NCI-H524 (cell line): Measurements from ENCODE around the gene UPK3A.
A peak's percentile ranks its signal among the peaks of the same experiment; 100 is the strongest.
"Not testable (repeated sequence)": the region's sequence is repeated elsewhere in the genome, so short reads cannot be mapped to it uniquely, and the experiment has no call there.

ENCODE experiments used
- DNase-seq, 2 experiments: peaks; one replicate each; lab custom pipeline; 2025; lab: John Stamatoyannopoulos, UW

The UPK3A gene

DNA sequence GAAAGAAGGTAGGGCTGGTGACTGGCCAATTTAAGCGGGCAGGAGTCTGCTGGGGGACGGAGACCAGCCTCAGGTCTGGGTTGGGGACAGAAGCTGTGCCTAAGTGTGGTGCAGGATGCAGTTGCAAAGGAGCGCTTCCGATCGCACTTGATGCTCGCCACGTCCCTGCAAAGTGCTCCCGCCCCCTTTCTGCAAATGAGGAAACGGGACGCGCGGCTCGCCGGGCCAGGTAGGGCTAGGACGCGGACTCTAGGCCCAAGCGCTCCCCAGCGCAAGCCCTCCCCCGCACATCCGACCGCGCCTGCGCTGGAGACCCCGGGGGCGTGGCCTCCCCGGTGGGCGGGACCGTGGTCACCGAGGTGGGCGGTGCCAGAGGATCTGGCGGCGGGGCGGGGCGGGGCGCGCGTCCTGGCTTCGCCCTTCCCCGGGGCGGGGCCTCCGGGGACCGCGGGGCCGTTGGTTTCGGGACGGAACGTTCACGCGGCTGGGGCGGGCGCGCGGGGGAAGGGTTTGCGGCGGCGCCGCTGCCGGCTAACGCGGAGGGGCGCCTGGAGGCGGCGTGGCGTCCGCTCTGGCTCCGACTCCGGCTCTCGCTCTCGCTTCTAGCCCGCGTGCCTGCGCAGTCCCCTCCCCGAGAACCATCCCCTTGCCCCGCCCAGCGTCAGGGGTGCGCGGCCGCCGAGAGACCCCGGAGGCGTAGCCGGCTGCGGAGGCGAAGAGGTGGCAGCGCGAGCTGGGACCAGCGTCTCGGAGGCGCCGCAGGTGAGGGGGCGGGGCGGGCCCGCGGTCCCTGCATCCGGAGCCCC lies 24.9 kb downstream of the UPK3A start, which contains the start of gene FAM118A:
TSS of gene FAM118A (plus strand) at position 513 of the 806 bp plus-strand sequence. CDS start 12,446 bp downstream, outside the sequence.
- DNase-seq, result peak; percentile 89 to 93

DNA sequence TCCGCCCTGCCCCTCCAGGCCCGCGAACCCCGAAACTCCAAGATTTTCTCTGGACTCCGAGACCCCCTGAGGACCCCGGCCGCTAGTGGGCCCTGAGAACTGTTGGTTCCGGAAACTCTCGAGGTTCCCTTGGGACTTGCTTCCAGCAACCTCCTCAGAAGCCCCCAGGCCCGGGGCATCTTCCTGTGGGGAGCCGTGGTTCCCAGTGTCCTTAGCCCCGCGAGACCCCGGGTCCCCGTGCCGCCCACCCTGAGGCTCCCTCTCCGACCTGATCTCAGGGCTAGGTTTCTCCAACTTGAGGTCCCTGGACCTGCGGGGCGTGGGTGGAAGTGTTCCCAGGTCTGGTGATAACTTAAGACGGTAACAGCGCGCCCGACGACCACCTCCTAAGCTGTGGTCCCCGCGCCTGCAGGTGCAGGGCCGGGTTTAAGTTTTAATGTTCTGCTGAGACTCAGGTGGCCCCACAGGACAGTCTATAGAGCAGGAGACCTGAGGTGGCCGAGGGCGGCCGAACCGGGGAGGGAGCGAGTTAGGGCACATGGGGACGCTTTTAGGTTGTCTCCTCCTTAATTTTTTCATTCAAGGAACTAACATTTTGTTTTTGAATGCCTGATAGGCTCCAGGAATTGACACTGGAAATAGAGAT lies 25.7 kb downstream of the UPK3A start:
- DNase-seq, result peak in 1 of 2 experiments; percentile 29

GRCh38 chr22:45310977-45311531 lies 26.3 kb downstream of the UPK3A start:
- DNase-seq, result no peak

- no peak for DNase-seq
Measured at GRCh38 chr22:45312415-45312814, 27.7 kb downstream of the UPK3A start.

DNA sequence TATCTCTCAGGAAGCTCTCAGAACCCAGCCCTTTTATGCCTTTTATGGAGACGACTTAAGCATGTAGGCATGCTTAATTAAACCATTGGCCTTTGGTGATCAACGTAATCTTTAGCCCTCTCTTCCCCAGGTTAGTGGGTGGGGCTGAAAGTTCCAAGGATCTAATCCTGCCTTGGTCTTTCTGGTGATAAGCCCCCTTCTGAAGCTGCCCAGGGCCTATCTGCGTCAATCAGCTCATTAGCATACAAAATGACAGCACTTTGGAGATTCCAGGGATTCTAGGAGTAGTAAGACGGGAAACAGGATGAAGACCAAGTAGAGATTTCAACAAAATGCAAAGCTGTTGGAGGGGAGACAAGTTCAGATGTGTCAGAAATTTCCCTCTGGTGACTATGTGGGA lies 28.1 kb downstream of the UPK3A start:
- DNase-seq, result no peak

- DNase-seq, result no peak
Measured at GRCh38 chr22:45314054-45314721, 29.4 kb downstream of the UPK3A start.

- DNase-seq, result no peak
Measured at GRCh38 chr22:45314786-45315185, 30.0 kb downstream of the UPK3A start.

- DNase-seq, result no peak
Measured at GRCh38 chr22:45316796-45317526, 32.2 kb downstream of the UPK3A start.

- DNase-seq, result peak; percentile 69 to 87
Measured at GRCh38 chr22:45317551-45318167, 32.9 kb downstream of the UPK3A start.

- DNase-seq, result peak; percentile 29 to 79
Measured at GRCh38 chr22:45318168-45318557, 33.4 kb downstream of the UPK3A start.

- peak in 1 of 2 experiments; percentile 15 for DNase-seq
Measured at GRCh38 chr22:45318558-45319323, 34.0 kb downstream of the UPK3A start.

GRCh38 chr22:45319324-45319685 lies 34.6 kb downstream of the UPK3A start:
- DNase-seq, result peak; percentile 20 to 75

DNA sequence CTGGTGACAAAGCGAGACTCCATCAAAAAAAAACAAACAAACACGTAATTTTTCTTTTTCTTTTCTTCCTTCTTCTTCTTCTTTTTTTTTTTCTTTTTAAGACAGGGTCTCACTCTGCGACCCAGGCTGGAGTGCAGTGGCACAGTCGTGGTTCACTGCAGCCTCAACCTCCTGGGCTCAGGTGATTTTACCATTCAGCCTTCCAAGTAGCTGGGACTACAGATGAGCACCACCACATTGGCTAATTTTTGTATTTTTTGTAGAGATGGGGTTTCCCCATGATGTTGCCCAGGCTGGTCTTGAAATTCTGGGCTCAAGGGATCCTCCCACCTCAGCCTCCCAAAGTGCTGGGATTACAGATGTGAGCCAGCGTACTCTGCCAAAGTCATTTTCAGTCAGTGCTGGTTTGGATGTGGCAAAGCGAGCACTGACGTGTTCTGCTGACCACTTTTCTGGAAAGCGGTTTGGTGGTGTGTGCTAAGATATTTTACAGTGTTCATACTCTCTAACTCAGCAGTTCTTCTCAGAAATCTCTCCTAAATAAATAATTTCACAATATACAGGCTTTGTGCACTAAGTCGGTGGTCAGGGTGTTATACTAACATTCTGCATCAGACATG lies 35.7 kb downstream of the UPK3A start:
- no peak for DNase-seq

GRCh38 chr22:45321827-45322226 lies 37.1 kb downstream of the UPK3A start:
- DNase-seq, result no peak

DNA sequence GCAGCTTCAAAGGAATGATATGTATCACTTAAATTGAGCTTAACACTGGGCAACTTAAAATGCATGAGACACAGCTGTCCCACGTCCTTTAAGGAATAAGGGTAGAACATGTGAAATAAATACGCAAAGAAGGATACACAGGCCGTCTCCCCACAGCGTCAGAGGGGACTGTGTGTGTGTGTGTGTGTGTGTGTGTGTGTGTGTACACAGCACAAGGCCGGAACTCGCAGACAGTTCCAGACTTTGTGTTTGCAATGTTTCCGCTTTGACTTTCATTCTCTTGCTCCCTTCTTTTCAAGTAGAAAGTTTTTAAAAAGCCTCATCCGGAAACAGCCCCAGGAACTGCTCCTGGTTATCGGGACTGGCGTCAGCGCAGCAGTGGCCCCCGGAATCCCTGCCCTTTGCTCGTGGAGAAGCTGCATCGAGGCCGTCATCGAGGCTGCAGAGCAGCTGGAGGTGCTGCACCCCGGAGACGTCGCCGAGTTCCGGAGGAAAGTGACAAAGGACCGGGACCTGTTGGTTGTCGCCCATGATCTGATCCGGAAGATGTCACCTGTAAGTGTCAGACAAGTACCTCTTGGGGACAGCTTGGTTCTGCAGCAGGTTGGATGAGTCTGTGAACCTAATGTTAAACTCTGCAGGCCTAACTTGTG lies 38.2 kb downstream of the UPK3A start:
- DNase-seq, result no peak

DNA sequence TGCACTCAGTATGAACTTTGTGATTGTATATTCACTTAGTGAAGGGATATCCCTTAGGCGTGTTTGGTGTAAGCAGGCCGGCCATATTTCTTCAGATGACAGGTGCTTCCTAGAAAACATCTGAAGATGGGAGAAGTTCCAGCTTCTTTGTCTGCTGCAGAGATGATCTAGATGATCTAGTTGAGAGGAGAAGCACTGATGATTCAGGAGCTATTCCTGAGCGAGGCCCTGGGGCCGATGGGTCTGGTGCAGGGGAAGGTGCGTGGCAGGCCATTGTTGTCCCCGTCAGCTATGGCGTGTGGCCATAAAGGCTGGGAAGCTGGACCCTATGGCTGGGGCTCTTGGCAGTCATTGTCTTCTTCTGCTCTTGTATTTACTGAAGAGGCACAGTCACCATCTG lies 38.9 kb downstream of the UPK3A start:
- no peak for DNase-seq

GRCh38 chr22:45324311-45324711 lies 39.6 kb downstream of the UPK3A start:
- DNase-seq, result no peak

- DNase-seq, result not testable (repeated sequence)
Measured at GRCh38 chr22:45328261-45328660, 43.5 kb downstream of the UPK3A start.

DNA sequence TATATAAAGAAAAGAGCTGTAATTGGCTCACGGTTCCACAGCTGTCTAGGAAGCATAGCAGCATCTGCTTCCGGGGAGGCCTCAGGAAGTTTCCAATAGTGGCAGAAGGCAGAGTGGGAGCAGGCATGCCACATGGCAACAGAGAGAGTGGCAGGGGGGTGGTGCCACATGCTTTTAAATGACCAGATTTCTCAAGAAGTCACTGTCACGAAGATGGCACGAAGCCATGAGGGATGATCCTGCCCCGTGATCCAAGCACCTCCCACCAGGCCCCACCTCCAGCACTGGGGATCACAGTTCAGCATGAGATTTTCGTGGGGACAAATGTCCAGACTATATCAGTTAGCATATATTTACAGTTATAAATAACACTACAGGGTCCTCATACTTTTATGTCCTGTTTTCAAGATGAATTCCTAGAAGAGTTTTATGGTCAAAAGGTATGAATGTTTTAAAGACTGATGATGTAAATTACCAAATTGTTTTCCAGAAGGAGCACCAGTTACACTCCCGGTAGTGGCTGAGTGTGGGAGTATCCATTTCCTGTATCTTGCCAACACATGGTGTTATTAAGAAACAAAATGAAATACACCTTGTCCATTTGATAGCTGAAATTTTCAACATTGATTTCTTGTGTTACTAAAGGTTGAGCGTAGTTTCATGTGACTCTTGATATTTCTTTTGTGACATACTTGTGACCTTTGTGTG lies 44.2 kb downstream of the UPK3A start:
- peak; percentile 98 for DNase-seq
